Measurements from ENCODE around the gene IDH3A. TPM values are rescaled to one million over a fixed set of nuclear protein-coding genes. Genes with fewer than 3 reads are reported as not detected.
A peak's percentile ranks its signal among the peaks of the same experiment; 100 is the strongest.

Gene IDH3A
- total RNA-seq, 1 donor from 2014 or later: 40.2 TPM

- H3K27ac Mint-ChIP-seq (ENCODE audit: unreplicated experiment): no peak overlapping the region
- H3K27me3 Mint-ChIP-seq (ENCODE audit: unreplicated experiment): peaks cover 3% of the 10 kb centered on the region
- DNase-seq: no peak
- no peaks in the 10 kb centered on the region for H3K4me1 Mint-ChIP-seq (ENCODE audit: low read depth, unreplicated experiment)
- peaks cover 6% of the 10 kb centered on the region for H3K9me3 Mint-ChIP-seq (ENCODE audit: unreplicated experiment)
- no peak overlapping the region for H3K4me3 Mint-ChIP-seq (ENCODE audit: unreplicated experiment)
- peaks cover 10% of the 10 kb centered on the region for H3K36me3 Mint-ChIP-seq (ENCODE audit: unreplicated experiment)
- no peak for TF ChIP-seq CTCF (IDR thresholded peaks at IDR 0.05; ENCODE audit: partially characterized antibody, unreplicated experiment)
Measured at GRCh38 chr15:78193731-78194567, 44.8 kb downstream of the IDH3A start.

- peaks cover 6% of the 10 kb centered on the region for H3K9me3 Mint-ChIP-seq (ENCODE audit: unreplicated experiment)
- no peak for DNase-seq
- H3K27ac Mint-ChIP-seq (ENCODE audit: unreplicated experiment): no peak overlapping the region
- no peak for TF ChIP-seq CTCF (IDR thresholded peaks at IDR 0.05; ENCODE audit: partially characterized antibody, unreplicated experiment)
- H3K27me3 Mint-ChIP-seq (ENCODE audit: unreplicated experiment): peaks cover 3% of the 10 kb centered on the region
- no peak overlapping the region for H3K4me3 Mint-ChIP-seq (ENCODE audit: unreplicated experiment)
- no peaks in the 10 kb centered on the region for H3K4me1 Mint-ChIP-seq (ENCODE audit: low read depth, unreplicated experiment)
- peaks cover 10% of the 10 kb centered on the region for H3K36me3 Mint-ChIP-seq (ENCODE audit: unreplicated experiment)
Measured at GRCh38 chr15:78194568-78194925, 45.4 kb downstream of the IDH3A start.

GRCh38 chr15:78195735-78196201 is 46.6 kb downstream of the IDH3A start:
- Mint-ChIP-seq H3K9me3 (ENCODE audit: unreplicated experiment) (peaks cover 4% of the 10 kb centered on the region), H3K27ac (ENCODE audit: unreplicated experiment) (no peak overlapping the region), H3K4me1 (ENCODE audit: low read depth, unreplicated experiment) (peaks cover 1% of the 10 kb centered on the region), H3K36me3 (ENCODE audit: unreplicated experiment) (peaks cover 6% of the 10 kb centered on the region), H3K27me3 (ENCODE audit: unreplicated experiment) (peaks cover 2% of the 10 kb centered on the region), H3K4me3 (ENCODE audit: unreplicated experiment) (no peak overlapping the region)
- DNase-seq: peak; percentile 48
- TF ChIP-seq CTCF (IDR thresholded peaks at IDR 0.05; ENCODE audit: partially characterized antibody, unreplicated experiment): peak; percentile 60

- Mint-ChIP-seq H3K36me3 (ENCODE audit: unreplicated experiment) (no peaks in the 10 kb centered on the region), H3K4me3 (ENCODE audit: unreplicated experiment) (no peak overlapping the region), H3K27me3 (ENCODE audit: unreplicated experiment) (peaks cover 3% of the 10 kb centered on the region), H3K27ac (ENCODE audit: unreplicated experiment) (no peak overlapping the region), H3K4me1 (ENCODE audit: low read depth, unreplicated experiment) (peaks cover 1% of the 10 kb centered on the region), H3K9me3 (ENCODE audit: unreplicated experiment) (no peaks in the 10 kb centered on the region)
- no peak for DNase-seq
- no peak for TF ChIP-seq CTCF (IDR thresholded peaks at IDR 0.05; ENCODE audit: partially characterized antibody, unreplicated experiment)
Measured at GRCh38 chr15:78197632-78198031, 48.5 kb downstream of the IDH3A start.

- no peak for TF ChIP-seq CTCF (IDR thresholded peaks at IDR 0.05; ENCODE audit: partially characterized antibody, unreplicated experiment)
- H3K27ac Mint-ChIP-seq (ENCODE audit: unreplicated experiment): no peak overlapping the region
- H3K9me3 Mint-ChIP-seq (ENCODE audit: unreplicated experiment): no peaks in the 10 kb centered on the region
- DNase-seq: no peak
- H3K36me3 Mint-ChIP-seq (ENCODE audit: unreplicated experiment): no peaks in the 10 kb centered on the region
- no peak overlapping the region for H3K4me3 Mint-ChIP-seq (ENCODE audit: unreplicated experiment)
- H3K4me1 Mint-ChIP-seq (ENCODE audit: low read depth, unreplicated experiment): peaks cover 1% of the 10 kb centered on the region
- H3K27me3 Mint-ChIP-seq (ENCODE audit: unreplicated experiment): peaks cover 3% of the 10 kb centered on the region
Measured at GRCh38 chr15:78200276-78200930, 51.2 kb downstream of the IDH3A start.

Measured in glutamatergic neuron (in vitro differentiated cells).